ENCODE results near the gene CTPS1.

Gene CTPS1

GRCh38 chr1:41025979-41026819, 46.7 kb downstream of the CTPS1 start:
- no peak for DNase-seq

GRCh38 chr1:41028034-41028642, 48.6 kb downstream of the CTPS1 start:
- no peak for DNase-seq

GRCh38 chr1:41030872-41031616, 51.5 kb downstream of the CTPS1 start:
- DNase-seq = no peak

GRCh38 chr1:41032147-41032546, 52.7 kb downstream of the CTPS1 start:
- DNase-seq = no peak

GRCh38 chr1:41033272-41033671, 53.8 kb downstream of the CTPS1 start:
- no peak for DNase-seq

- no peak for DNase-seq
Observed at GRCh38 chr1:41037116-41037903, 57.8 kb downstream of the CTPS1 start.

GRCh38 chr1:41038110-41038509, 58.6 kb downstream of the CTPS1 start:
- DNase-seq = no peak

GRCh38 chr1:41041614-41042270, 62.2 kb downstream of the CTPS1 start:
- DNase-seq = no peak

GRCh38 chr1:41044187-41044586, 64.7 kb downstream of the CTPS1 start:
- DNase-seq = no peak

GRCh38 chr1:41045740-41046139, 66.2 kb downstream of the CTPS1 start:
- no peak for DNase-seq

- no peak for DNase-seq
Observed at GRCh38 chr1:41046347-41046775, 66.9 kb downstream of the CTPS1 start.

- DNase-seq = no peak
Observed at GRCh38 chr1:41048540-41048939, 69.0 kb downstream of the CTPS1 start.

GRCh38 chr1:41051022-41051421, 71.5 kb downstream of the CTPS1 start:
- no peak for DNase-seq

- no peak for DNase-seq
Observed at GRCh38 chr1:41053316-41053715, 73.8 kb downstream of the CTPS1 start.

GRCh38 chr1:41056907-41057306, 77.4 kb downstream of the CTPS1 start:
- no peak for DNase-seq

All from activated effector memory CD4-positive, alpha-beta T cell treated with Interleukin-2 at 50 U/mL for 16 hours (primary cell).